ENCODE measurements around the gene SMG6. TPM values are rescaled to one million over a fixed set of nuclear protein-coding genes. Genes with fewer than 3 reads are reported as not detected.

The SMG6 gene
- total RNA-seq, 3 donors from 2014 or later: 24.9 to 29.3 (median 29.0) TPM

GRCh38 chr17:2140683-2141082 lies 162.9 kb downstream of the SMG6 start:
- no peak overlapping the region for H3K4me3 ChIP-seq
- TF ChIP-seq POLR2AphosphoS5 (IDR thresholded peaks at IDR 0.05) (no peak), CTCF (IDR thresholded peaks at IDR 0.05) (no peak), POLR2A (IDR thresholded peaks at IDR 0.05) (no peak)
- no peaks in the 10 kb centered on the region for H3K4me1 ChIP-seq
- intact Hi-C loops (cut with DNase I; ENCODE audit: low total_unique reads): no loop called here
- H3K9me3 ChIP-seq: no peaks in the 10 kb centered on the region
- H3K27ac ChIP-seq: no peak overlapping the region
- H3K36me3 ChIP-seq: no peaks in the 10 kb centered on the region
- DNase-seq (ENCODE audit: low spot score in 2 of 2): no peak
- no peaks in the 10 kb centered on the region for H3K27me3 ChIP-seq

- intact Hi-C loops (cut with DNase I; ENCODE audit: low total_unique reads): no loop called here
- no peak overlapping the region for H3K4me3 ChIP-seq
- no peaks in the 10 kb centered on the region for H3K9me3 ChIP-seq
- peak overlapping the region in 1 of 2 donors; percentile 20 for H3K27ac ChIP-seq
- TF ChIP-seq POLR2AphosphoS5 (IDR thresholded peaks at IDR 0.05) (no peak), POLR2A (IDR thresholded peaks at IDR 0.05) (no peak), CTCF (IDR thresholded peaks at IDR 0.05) (no peak)
- no peaks in the 10 kb centered on the region for H3K27me3 ChIP-seq
- no peaks in the 10 kb centered on the region for H3K4me1 ChIP-seq
- no peaks in the 10 kb centered on the region for H3K36me3 ChIP-seq
- peak in 1 of 2 donors; percentile 68 for DNase-seq (ENCODE audit: low spot score in 2 of 2)
These were observed 164.8 kb downstream of the SMG6 start for GRCh38 chr17:2138761-2139160.

- TF ChIP-seq CTCF (IDR thresholded peaks at IDR 0.05) (no peak), POLR2AphosphoS5 (IDR thresholded peaks at IDR 0.05) (no peak), POLR2A (IDR thresholded peaks at IDR 0.05) (no peak)
- Histone ChIP-seq H3K36me3 (no peaks in the 10 kb centered on the region), H3K27me3 (no peaks in the 10 kb centered on the region), H3K4me3 (no peak overlapping the region), H3K27ac (peak overlapping the region in 1 of 2 donors; percentile 20), H3K9me3 (no peaks in the 10 kb centered on the region), H3K4me1 (no peaks in the 10 kb centered on the region)
- no peak for DNase-seq (ENCODE audit: low spot score in 2 of 2)
- intact Hi-C loops (cut with DNase I; ENCODE audit: low total_unique reads): no loop called here
These were observed 165.3 kb downstream of the SMG6 start for GRCh38 chr17:2138318-2138717.

GRCh38 chr17:2137342-2138098 lies 166.1 kb downstream of the SMG6 start:
- DNase-seq (ENCODE audit: low spot score in 2 of 2): no peak
- Histone ChIP-seq H3K27me3 (no peaks in the 10 kb centered on the region), H3K4me3 (no peak overlapping the region), H3K36me3 (no peaks in the 10 kb centered on the region), H3K9me3 (no peaks in the 10 kb centered on the region), H3K27ac (peak overlapping the region in 1 of 2 donors; percentile 23), H3K4me1 (no peaks in the 10 kb centered on the region)
- intact Hi-C loops (cut with DNase I; ENCODE audit: low total_unique reads): no loop called here
- TF ChIP-seq POLR2AphosphoS5 (IDR thresholded peaks at IDR 0.05): no peak
- no peak for TF ChIP-seq POLR2A (IDR thresholded peaks at IDR 0.05)
- no peak for TF ChIP-seq CTCF (IDR thresholded peaks at IDR 0.05)

- Histone ChIP-seq H3K36me3 (no peaks in the 10 kb centered on the region), H3K27ac (no peak overlapping the region), H3K4me3 (no peak overlapping the region), H3K9me3 (no peaks in the 10 kb centered on the region), H3K4me1 (no peaks in the 10 kb centered on the region), H3K27me3 (no peaks in the 10 kb centered on the region)
- no peak for DNase-seq (ENCODE audit: low spot score in 2 of 2)
- no peak for TF ChIP-seq CTCF (IDR thresholded peaks at IDR 0.05)
- no peak for TF ChIP-seq POLR2AphosphoS5 (IDR thresholded peaks at IDR 0.05)
- no peak for TF ChIP-seq POLR2A (IDR thresholded peaks at IDR 0.05)
- intact Hi-C loops (cut with DNase I; ENCODE audit: low total_unique reads): no loop called here
These were observed 167.3 kb downstream of the SMG6 start for GRCh38 chr17:2136241-2136640.
